Neural progenitor cell (in vitro differentiated cells): ENCODE results near the gene MAP3K19.

Source experiments
- CTCF ChIP-seq: fragments of 200-600 bp; sonication (generic); IDR thresholded peaks from 2 replicates; pipeline ENCODE4 v1.5.1; 2017; ENCODE audit warnings: antibody characterized with exemption, mild to moderate bottlenecking
- EZH2 ChIP-seq: fragments of 200-600 bp; sonication (generic); IDR thresholded peaks from 2 replicates; pipeline ENCODE4 v1.6.1; 2017; ENCODE audit warnings: antibody characterized with exemption, mild to moderate bottlenecking, moderate library complexity
- EZH2phosphoT487 ChIP-seq: fragments of 200-600 bp; sonication (generic); IDR thresholded peaks from 2 replicates; pipeline ENCODE4 v1.6.1; 2017; ENCODE audit warnings: antibody characterized with exemption

GRCh38 chr2:135055182-135055786, 8.0 kb upstream of the MAP3K19 start:
- TF ChIP-seq CTCF = no peak
- TF ChIP-seq EZH2phosphoT487 = no peak
- no peak for TF ChIP-seq EZH2
